Cardiac septum (tissue), 1 donor: ENCODE measurements around the gene PCDHB12. TPM values are rescaled to one million over a fixed set of nuclear protein-coding genes. Genes with fewer than 3 reads are reported as not detected.

Experiments used
- DNase-seq: peaks from one replicate; pipeline ENCODE4 v3.0.0-alpha.2; 2020; ENCODE audit warnings: low spot score
- intact Hi-C: fragments of 100-400 bp; cut with DNase I; formaldehyde crosslinking; loops from one replicate; pipeline ENCODE4 v1.14.0; 2022
- total RNA-seq: library from RNA; stranded (reverse); fragmentation: NEBNext Ultra II Directional; extraction: Animal tissue kit (Norgen Biotek cat#: 25700); gene quantifications from one replicate; pipeline ENCODE4 v1.2.1, GENCODE V29; 2021
- donor health status: DM: no; HTN: no; CAD: no.

Gene PCDHB12
- total RNA-seq, 1 donor from 2014 or later = 1.1 TPM

GRCh38 chr5:141258464-141258863, 49.9 kb downstream of the PCDHB12 start:
- no peak for DNase-seq
- intact Hi-C loops = no loop called here

GRCh38 chr5:141258948-141259347, 50.4 kb downstream of the PCDHB12 start:
- no peak for DNase-seq
- intact Hi-C loops = no loop called here

- intact Hi-C loops = no loop called here
- no peak for DNase-seq
Observed at GRCh38 chr5:141260458-141261237, 52.1 kb downstream of the PCDHB12 start.

- no peak for DNase-seq
- intact Hi-C loops = no loop called here
Observed at GRCh38 chr5:141261238-141261546, 52.7 kb downstream of the PCDHB12 start.

Other genes with a start within 250 kb of the PCDHB12 start
- gene PCDHAC2, start 242.2 kb upstream of the PCDHB12 start, total RNA-seq = 0.67 TPM
- not detected for gene PCDHB1, start 157.3 kb upstream of the PCDHB12 start, total RNA-seq
- gene PCDHB2, start 114.1 kb upstream of the PCDHB12 start, total RNA-seq = 2.4 TPM
- 1.4 TPM for gene PCDHB3, start 108.2 kb upstream of the PCDHB12 start, total RNA-seq
- gene PCDHB4, start 86.9 kb upstream of the PCDHB12 start, total RNA-seq = 1.3 TPM
- 3.2 TPM for gene PCDHB5, start 73.5 kb upstream of the PCDHB12 start, total RNA-seq
- gene PCDHB6, start 58.7 kb upstream of the PCDHB12 start, total RNA-seq = 0.57 TPM
- 0.67 TPM for gene PCDHB7, start 36.1 kb upstream of the PCDHB12 start, total RNA-seq
- gene PCDHB8, start 30.9 kb upstream of the PCDHB12 start, total RNA-seq = 2.3 TPM
- gene PCDHB16, start 26.3 kb upstream of the PCDHB12 start, total RNA-seq = 2.2 TPM
- gene PCDHB9, start 21.6 kb upstream of the PCDHB12 start, total RNA-seq = 1.3 TPM
- 0.94 TPM for gene PCDHB10, start 16.4 kb upstream of the PCDHB12 start, total RNA-seq
- 1.9 TPM for gene PCDHB11, start 9.1 kb upstream of the PCDHB12 start, total RNA-seq
- 4.8 TPM for gene PCDHB13, start 5.2 kb downstream of the PCDHB12 start, total RNA-seq
- 4.4 TPM for gene PCDHB14, start 14.6 kb downstream of the PCDHB12 start, total RNA-seq
- 9.9 TPM for gene PCDHB15, start 36.7 kb downstream of the PCDHB12 start, total RNA-seq
- gene SLC25A2, start 95.3 kb downstream of the PCDHB12 start, total RNA-seq = not detected
- 116 TPM for gene TAF7, start 112.1 kb downstream of the PCDHB12 start, total RNA-seq
- gene PCDHGA1, start 121.8 kb downstream of the PCDHB12 start, total RNA-seq = 4.6 TPM
- 17.3 TPM for gene PCDHGA2, start 130.0 kb downstream of the PCDHB12 start, total RNA-seq
- gene PCDHGA3, start 135.1 kb downstream of the PCDHB12 start, total RNA-seq = 22.9 TPM
- gene PCDHGB1, start 141.4 kb downstream of the PCDHB12 start, total RNA-seq = 12.6 TPM
- gene PCDHGA4, start 146.3 kb downstream of the PCDHB12 start, total RNA-seq = 15.6 TPM
- 16.2 TPM for gene PCDHGB2, start 151.3 kb downstream of the PCDHB12 start, total RNA-seq
- gene PCDHGA5, start 155.4 kb downstream of the PCDHB12 start, total RNA-seq = 9.7 TPM
- gene PCDHGB3, start 161.5 kb downstream of the PCDHB12 start, total RNA-seq = 14.2 TPM
- gene PCDHGA6, start 165.2 kb downstream of the PCDHB12 start, total RNA-seq = 11.5 TPM
- 11.8 TPM for gene PCDHGA7, start 174.0 kb downstream of the PCDHB12 start, total RNA-seq
- gene PCDHGB4, start 179.0 kb downstream of the PCDHB12 start, total RNA-seq = 12.5 TPM
- 14.0 TPM for gene PCDHGA8, start 183.9 kb downstream of the PCDHB12 start, total RNA-seq
- gene PCDHGB5, start 189.2 kb downstream of the PCDHB12 start, total RNA-seq = 13.9 TPM
- gene PCDHGA9, start 194.1 kb downstream of the PCDHB12 start, total RNA-seq = 9.6 TPM
- gene PCDHGB6, start 199.3 kb downstream of the PCDHB12 start, total RNA-seq = 11.9 TPM
- 11.0 TPM for gene PCDHGA10, start 204.3 kb downstream of the PCDHB12 start, total RNA-seq
- gene PCDHGB7, start 209.0 kb downstream of the PCDHB12 start, total RNA-seq = 16.4 TPM
- 9.6 TPM for gene PCDHGA11, start 212.3 kb downstream of the PCDHB12 start, total RNA-seq
- gene PCDHGA12, start 221.8 kb downstream of the PCDHB12 start, total RNA-seq = 10.3 TPM